Calu3 (cell line): ENCODE results near the gene TARDBP. TPM values are rescaled to one million over a fixed set of nuclear protein-coding genes. Genes with fewer than 3 reads are reported as not detected.
"Not testable (repeated sequence)": the region's sequence is repeated elsewhere in the genome, so short reads cannot be mapped to it uniquely, and the experiment has no call there.

ENCODE experiments used
- BruUV-seq: library from RNA; stranded (reverse); fragments of 400-500 nt; replicated peaks from 2 replicates; lab custom pipeline; 2021; lab: Mats Ljungman, UMichigan
- CTCF ChIA-PET: fragments of 300-600 bp; sonication (Branson Sonifier 250); formaldehyde crosslinking; loops from one replicate; lab custom pipeline; 2022; ENCODE audit warnings: antibody characterized with exemption; lab: Charles Lee
- DNase-seq: peaks from one replicate; pipeline ENCODE4 v3.0.0; 2022
- H3K27ac Mint-ChIP-seq: one replicate; pipeline ENCODE4 v1.8.0; 2022; ENCODE audit warnings: mixed read lengths; ENCODE audit not compliant: unreplicated experiment
- H3K27me3 Mint-ChIP-seq: one replicate; pipeline ENCODE4 v1.8.0; 2022; ENCODE audit warnings: mixed read lengths; ENCODE audit not compliant: unreplicated experiment
- H3K36me3 Mint-ChIP-seq: one replicate; pipeline ENCODE4 v1.8.0; 2022; ENCODE audit warnings: mild to moderate bottlenecking, moderate library complexity, mixed read lengths; ENCODE audit not compliant: insufficient read depth, unreplicated experiment
- H3K4me1 Mint-ChIP-seq: one replicate; pipeline ENCODE4 v1.8.0; 2022; ENCODE audit warnings: mild to moderate bottlenecking, low read depth, mixed read lengths; ENCODE audit not compliant: unreplicated experiment
- H3K4me3 Mint-ChIP-seq: one replicate; pipeline ENCODE4 v1.8.0; 2022; ENCODE audit warnings: mild to moderate bottlenecking, low read depth, moderate library complexity, mixed read lengths; ENCODE audit not compliant: unreplicated experiment
- H3K9me3 Mint-ChIP-seq: one replicate; pipeline ENCODE4 v1.8.0; 2022; ENCODE audit warnings: low read depth, mixed read lengths; ENCODE audit not compliant: unreplicated experiment
- CTCF ChIP-seq: fragments of 200-600 bp; IDR thresholded peaks from one replicate; pipeline ENCODE4 v1.8.0; 2022; ENCODE audit warnings: antibody characterized with exemption; ENCODE audit not compliant: unreplicated experiment
- intact Hi-C: fragments of 100-400 bp; cut with micrococcal nuclease; formaldehyde crosslinking; loops from one replicate; pipeline ENCODE4 v1.10.0; 2022; ENCODE audit not compliant: unreplicated experiment
- total RNA-seq: library from RNA; stranded (reverse); gene quantifications from 2 replicates; pipeline ENCODE4 v1.2.3, GENCODE V29; 2022

Gene TARDBP
- total RNA-seq, 1 experiment from 2014 or later = 130 TPM

- no peak for DNase-seq
- Mint-ChIP-seq H3K27ac (no peak overlapping the region), H3K27me3 (no peaks in the 10 kb centered on the region), H3K4me1 (no peaks in the 10 kb centered on the region), H3K9me3 (no peaks in the 10 kb centered on the region), H3K4me3 (no peak overlapping the region), H3K36me3 (peaks cover 37% of the 10 kb centered on the region)
- intact Hi-C loops = no loop called here
- BruUV-seq = no TSS peak
- CTCF ChIA-PET = no interaction called here
- TF ChIP-seq CTCF = no peak
These were observed 58.4 kb downstream of the TARDBP start for GRCh38 chr1:11070876-11071275.

GRCh38 chr1:11071463-11072215 is 59.2 kb downstream of the TARDBP start:
- Mint-ChIP-seq H3K27ac (no peak overlapping the region), H3K36me3 (peaks cover 31% of the 10 kb centered on the region), H3K4me1 (no peaks in the 10 kb centered on the region), H3K4me3 (no peak overlapping the region), H3K9me3 (no peaks in the 10 kb centered on the region), H3K27me3 (no peaks in the 10 kb centered on the region)
- BruUV-seq = no TSS peak
- no peak for TF ChIP-seq CTCF
- intact Hi-C loops = no loop called here
- CTCF ChIA-PET = no interaction called here
- no peak for DNase-seq

- no peak for DNase-seq
- no peak for TF ChIP-seq CTCF
- H3K4me3 Mint-ChIP-seq = no peak overlapping the region
- H3K9me3 Mint-ChIP-seq = no peaks in the 10 kb centered on the region
- BruUV-seq = no TSS peak
- H3K27me3 Mint-ChIP-seq = no peaks in the 10 kb centered on the region
- intact Hi-C loops = no loop called here
- peaks cover 28% of the 10 kb centered on the region for H3K36me3 Mint-ChIP-seq
- no peak overlapping the region for H3K27ac Mint-ChIP-seq
- CTCF ChIA-PET = interaction anchor here (0.6 kb wide), 1 partner anchor 25 kb away, joined by 5 read pairs; no protein-coding TSS in a partner anchor
- H3K4me1 Mint-ChIP-seq = no peaks in the 10 kb centered on the region
These were observed 59.9 kb downstream of the TARDBP start for GRCh38 chr1:11072216-11072917.

GRCh38 chr1:11073398-11073797 is 60.9 kb downstream of the TARDBP start:
- H3K27ac Mint-ChIP-seq, DNase-seq, BruUV-seq, H3K9me3 Mint-ChIP-seq, H3K27me3 Mint-ChIP-seq, H3K4me3 Mint-ChIP-seq, intact Hi-C loops, H3K4me1 Mint-ChIP-seq: not testable (repeated sequence)
- CTCF ChIA-PET = interaction anchor here (0.6 kb wide), 1 partner anchor 24 kb away, joined by 5 read pairs; no protein-coding TSS in a partner anchor
- H3K36me3 Mint-ChIP-seq = peaks cover 23% of the 10 kb centered on the region

Other genes starting within 250 kb of the TARDBP start
- 12.6 and 16.5 TPM in 2 replicates for gene CASZ1, start 216.0 kb upstream of the TARDBP start, total RNA-seq
- gene MASP2, start 34.6 kb downstream of the TARDBP start, total RNA-seq = not detected in 2 replicates
- 70.5 and 82.7 TPM in 2 replicates for gene SRM, start 47.4 kb downstream of the TARDBP start, total RNA-seq
- gene EXOSC10, start 87.2 kb downstream of the TARDBP start, total RNA-seq = 50.8 and 56.4 TPM in 2 replicates
- gene ANGPTL7, start 176.7 kb downstream of the TARDBP start, total RNA-seq = not detected in 2 replicates
- 36.1 and 40.2 TPM in 2 replicates for gene MTOR, start 249.9 kb downstream of the TARDBP start, total RNA-seq